UCSD-AML1 (cell line): Measurements from ENCODE around the gene GNG12.

ENCODE experiments used
- DNase-seq: peaks from one replicate; lab custom pipeline; 2025; ENCODE audit not compliant: unreplicated experiment; lab: John Stamatoyannopoulos, UW

Gene GNG12

GRCh38 chr1:67832737-67833601, at the start of gene GNG12:
TSS of gene GNG12 (minus strand) at chr1:67833467. CDS start at chr1:67707686, 125,781 bp downstream.
- peak; percentile 19 for DNase-seq

GRCh38 chr1:67882196-67882958, 49.1 kb upstream of the GNG12 start:
- DNase-seq, result no peak

GRCh38 chr1:67880056-67880601, 46.9 kb upstream of the GNG12 start:
- no peak for DNase-seq

GRCh38 chr1:67879485-67879884, 46.2 kb upstream of the GNG12 start:
- no peak for DNase-seq

GRCh38 chr1:67874501-67875111, 41.3 kb upstream of the GNG12 start:
- DNase-seq, result no peak

- DNase-seq, result no peak
Observed at GRCh38 chr1:67869233-67869632, 36.0 kb upstream of the GNG12 start.

- no peak for DNase-seq
Observed at GRCh38 chr1:67863637-67864036, 30.4 kb upstream of the GNG12 start.

GRCh38 chr1:67862685-67863084, 29.4 kb upstream of the GNG12 start:
- no peak for DNase-seq

GRCh38 chr1:67861856-67862516, 28.7 kb upstream of the GNG12 start:
- no peak for DNase-seq

- no peak for DNase-seq
Observed at GRCh38 chr1:67860776-67861175, 27.5 kb upstream of the GNG12 start.

- DNase-seq, result no peak
Observed at GRCh38 chr1:67856921-67857320, 23.7 kb upstream of the GNG12 start.

- DNase-seq, result no peak
Observed at GRCh38 chr1:67855961-67856360, 22.7 kb upstream of the GNG12 start.

- no peak for DNase-seq
Observed at GRCh38 chr1:67855444-67855843, 22.2 kb upstream of the GNG12 start.

- peak; percentile 68 for DNase-seq
Observed at GRCh38 chr1:67853704-67854103, 20.4 kb upstream of the GNG12 start.

- no peak for DNase-seq
Observed at GRCh38 chr1:67851800-67852199, 18.5 kb upstream of the GNG12 start.

- no peak for DNase-seq
Observed at GRCh38 chr1:67850611-67851075, 17.4 kb upstream of the GNG12 start.

- DNase-seq, result no peak
Observed at GRCh38 chr1:67850151-67850551, 16.9 kb upstream of the GNG12 start.

- DNase-seq, result no peak
Observed at GRCh38 chr1:67847466-67847865, 14.2 kb upstream of the GNG12 start.

- no peak for DNase-seq
Observed at GRCh38 chr1:67846538-67846937, 13.3 kb upstream of the GNG12 start.

GRCh38 chr1:67844988-67845387, 11.7 kb upstream of the GNG12 start:
- DNase-seq, result no peak

GRCh38 chr1:67843746-67844145, 10.5 kb upstream of the GNG12 start:
- no peak for DNase-seq
